ENCODE data around the gene MAP3K12.

The MAP3K12 gene

DNA sequence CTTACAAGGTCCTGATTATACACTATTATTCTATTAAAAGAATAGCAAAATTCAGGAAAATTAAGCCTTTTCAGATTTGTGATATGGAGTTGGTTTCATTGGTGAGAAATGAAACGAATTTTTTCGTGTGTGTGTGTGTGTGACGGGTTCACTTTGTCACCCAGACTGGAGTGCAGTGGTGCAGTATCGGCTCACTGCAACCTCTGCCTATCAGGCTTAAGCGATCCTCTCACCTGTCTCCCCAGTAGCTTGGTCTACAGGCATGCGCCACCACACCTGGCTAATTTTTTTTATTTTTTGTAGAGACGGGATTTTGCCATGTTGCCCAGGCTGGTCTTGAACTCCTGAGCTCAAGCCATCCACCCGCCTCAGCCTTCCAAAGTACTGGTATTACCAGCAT is 37.7 kb downstream of the MAP3K12 start:
- peaks cover 95% of the 10 kb centered on the region for H3K79me2 ChIP-seq (ENCODE audit: control insufficient read depth, low read length)
- peaks cover 15% of the 10 kb centered on the region for H3F3A ChIP-seq (ENCODE audit: control insufficient read depth, insufficient read depth)
- H3K27me3 ChIP-seq (ENCODE audit: control insufficient read depth, low read length) = no peaks in the 10 kb centered on the region
- TF ChIP-seq EZH2phosphoT487 (IDR thresholded peaks at IDR 0.05; ENCODE audit: borderline replicate concordance, low read length) (no peak), CTCF (IDR thresholded peaks at IDR 0.05; ENCODE audit: low read depth, low read length, poor library complexity, severe bottlenecking) (no peak)
- H3K36me3 ChIP-seq (ENCODE audit: control insufficient read depth, low read length) = peaks cover 99% of the 10 kb centered on the region
- no peak overlapping the region for H3K4me3 ChIP-seq (ENCODE audit: low read length)
- H3K9me3 ChIP-seq (ENCODE audit: control insufficient read depth, insufficient read depth, low read length) = no peaks in the 10 kb centered on the region
- H4K20me1 ChIP-seq (ENCODE audit: control insufficient read depth, insufficient read depth, low read depth, low read length) = peaks cover 19% of the 10 kb centered on the region
- H3K9me2 ChIP-seq (replicated peaks; ENCODE audit: control insufficient read depth, low read length) = no peaks in the 10 kb centered on the region
- H3K27ac ChIP-seq (ENCODE audit: low read depth, low read length) = no peak overlapping the region
- H3K4me2 ChIP-seq (ENCODE audit: low read length) = no peak overlapping the region
- H3K4me1 ChIP-seq (ENCODE audit: control insufficient read depth, low read length) = 0 out of 2 replicates have a peak, but pooled peaks cover 3% of the 10 kb centered on the region

- Histone ChIP-seq H4K20me1 (ENCODE audit: control insufficient read depth, insufficient read depth, low read depth, low read length) (peaks cover 20% of the 10 kb centered on the region), H3K4me2 (ENCODE audit: low read length) (no peak overlapping the region), H3K27me3 (ENCODE audit: control insufficient read depth, low read length) (no peaks in the 10 kb centered on the region), H3K4me1 (ENCODE audit: control insufficient read depth, low read length) (0 out of 2 replicates have a peak, but pooled peaks cover 3% of the 10 kb centered on the region), H3K9me3 (ENCODE audit: control insufficient read depth, insufficient read depth, low read length) (no peaks in the 10 kb centered on the region), H3K36me3 (ENCODE audit: control insufficient read depth, low read length) (peaks cover 99% of the 10 kb centered on the region), H3K79me2 (ENCODE audit: control insufficient read depth, low read length) (peaks cover 95% of the 10 kb centered on the region), H3K9me2 (replicated peaks; ENCODE audit: control insufficient read depth, low read length) (no peaks in the 10 kb centered on the region), H3K4me3 (ENCODE audit: low read length) (no peak overlapping the region), H3K27ac (ENCODE audit: low read depth, low read length) (no peak overlapping the region), H3F3A (ENCODE audit: control insufficient read depth, insufficient read depth) (peaks cover 15% of the 10 kb centered on the region)
- TF ChIP-seq CTCF (IDR thresholded peaks at IDR 0.05; ENCODE audit: low read depth, low read length, poor library complexity, severe bottlenecking) (no peak), EZH2phosphoT487 (IDR thresholded peaks at IDR 0.05; ENCODE audit: borderline replicate concordance, low read length) (no peak)
These were observed 38.2 kb downstream of the MAP3K12 start for GRCh38 chr12:53461059-53461458.

GRCh38 chr12:53459097-53459496 is 40.2 kb downstream of the MAP3K12 start:
- Histone ChIP-seq H3K9me2 (replicated peaks; ENCODE audit: control insufficient read depth, low read length) (no peaks in the 10 kb centered on the region), H3K4me3 (ENCODE audit: low read length) (no peak overlapping the region), H3K27me3 (ENCODE audit: control insufficient read depth, low read length) (no peaks in the 10 kb centered on the region), H3K4me1 (ENCODE audit: control insufficient read depth, low read length) (peaks cover 10% of the 10 kb centered on the region), H4K20me1 (ENCODE audit: control insufficient read depth, insufficient read depth, low read depth, low read length) (peaks cover 35% of the 10 kb centered on the region), H3K79me2 (ENCODE audit: control insufficient read depth, low read length) (peaks cover 98% of the 10 kb centered on the region), H3K27ac (ENCODE audit: low read depth, low read length) (no peak overlapping the region), H3F3A (ENCODE audit: control insufficient read depth, insufficient read depth) (peaks cover 27% of the 10 kb centered on the region), H3K36me3 (ENCODE audit: control insufficient read depth, low read length) (peaks cover 99% of the 10 kb centered on the region), H3K4me2 (ENCODE audit: low read length) (no peak overlapping the region), H3K9me3 (ENCODE audit: control insufficient read depth, insufficient read depth, low read length) (no peaks in the 10 kb centered on the region)
- no peak for TF ChIP-seq EZH2phosphoT487 (IDR thresholded peaks at IDR 0.05; ENCODE audit: borderline replicate concordance, low read length)
- no peak for TF ChIP-seq CTCF (IDR thresholded peaks at IDR 0.05; ENCODE audit: low read depth, low read length, poor library complexity, severe bottlenecking)
